Measurements from ENCODE around the gene TDRD7.

The TDRD7 gene

DNA sequence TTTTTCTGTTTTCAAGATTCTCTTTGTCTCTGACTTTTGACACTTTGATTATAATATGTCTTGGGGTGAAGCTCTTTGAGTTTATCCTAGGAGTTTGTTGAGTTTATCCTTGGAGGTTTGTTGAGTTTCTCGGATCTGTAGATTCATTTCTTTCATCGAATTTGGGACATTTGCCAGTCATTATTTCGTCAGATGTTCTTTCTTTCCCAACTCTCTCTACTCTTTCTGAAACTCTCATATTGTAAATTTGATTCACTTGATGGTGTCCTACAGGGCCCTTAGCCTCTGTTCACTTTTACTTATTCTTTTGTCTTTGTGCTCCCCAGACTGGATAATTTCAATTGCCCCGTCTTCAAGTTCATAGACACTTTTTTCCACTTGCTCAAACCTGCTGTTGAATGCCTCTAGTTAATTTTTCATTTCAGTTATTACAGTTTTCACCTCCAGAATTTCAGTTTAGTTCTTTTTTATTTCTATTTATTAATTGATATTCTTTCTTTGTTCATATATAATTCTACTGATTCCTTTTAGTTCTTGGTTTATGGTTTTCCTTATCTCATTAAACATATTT, 8.1 kb upstream of the TDRD7 start:
- CTCF ChIA-PET: interaction anchor here (0.5 to 10.4 kb wide), 7 partner anchors 6 to 584 kb away, joined by 3 to 80 read pairs (median 5); partner anchors contain the start of gene TDRD7
- Histone ChIP-seq H3K9me3 (ENCODE audit: control insufficient read depth, insufficient read depth, low read depth, low read length) (no peaks in the 10 kb centered on the region), H3K4me1 (ENCODE audit: control insufficient read depth, insufficient read depth, low read length) (no peaks in the 10 kb centered on the region), H3K27ac (ENCODE audit: extremely low read depth, low read depth, low read length) (no peak overlapping the region), H3K36me3 (ENCODE audit: control insufficient read depth in 2 of 2, insufficient read depth in 1 of 2, low read length in 2 of 2) (no peaks in the 10 kb centered on the region), H3K4me3 (ENCODE audit: low read depth, low read length) (no peak overlapping the region)
- POLR2A ChIA-PET: no interaction called here
- peak; percentile 99 for TF ChIP-seq ZNF558 (tag by site-specific recombination; IDR thresholded peaks at IDR 0.05)
- no peak for TF ChIP-seq ZNF239 (tag by site-specific recombination; IDR thresholded peaks at IDR 0.05)
- TF ChIP-seq SETDB1 (IDR thresholded peaks at IDR 0.05; ENCODE audit: insufficient read length, low read length): peak; percentile 31
- no peak for TF ChIP-seq ZNF121 (tag by site-specific recombination; IDR thresholded peaks at IDR 0.05)

DNA sequence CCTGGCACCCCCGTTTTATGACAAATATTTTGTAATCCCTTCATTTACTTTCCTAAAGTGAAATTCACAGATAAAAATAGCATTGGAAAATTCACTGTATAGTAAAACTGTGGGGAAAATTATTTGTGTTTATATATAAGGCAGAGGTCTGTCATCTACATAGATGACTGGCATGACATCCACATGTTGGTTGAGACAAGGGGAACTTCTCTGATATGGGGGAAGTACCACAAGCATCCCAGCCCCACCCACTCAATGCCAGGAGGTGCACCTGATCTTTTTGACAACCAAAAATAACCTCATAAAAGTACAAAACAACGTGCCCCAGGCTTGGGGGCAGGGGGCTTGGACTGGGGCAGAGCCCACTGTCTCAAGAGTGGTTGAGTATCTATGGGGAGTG, 6.3 kb upstream of the TDRD7 start:
- POLR2A ChIA-PET: no interaction called here
- Histone ChIP-seq H3K4me3 (ENCODE audit: low read depth, low read length) (no peak overlapping the region), H3K27ac (ENCODE audit: extremely low read depth, low read depth, low read length) (no peak overlapping the region), H3K36me3 (ENCODE audit: control insufficient read depth in 2 of 2, insufficient read depth in 1 of 2, low read length in 2 of 2) (no peaks in the 10 kb centered on the region), H3K4me1 (ENCODE audit: control insufficient read depth, insufficient read depth, low read length) (no peaks in the 10 kb centered on the region), H3K9me3 (ENCODE audit: control insufficient read depth, insufficient read depth, low read depth, low read length) (no peaks in the 10 kb centered on the region)
- TF ChIP-seq, protein P1, sequence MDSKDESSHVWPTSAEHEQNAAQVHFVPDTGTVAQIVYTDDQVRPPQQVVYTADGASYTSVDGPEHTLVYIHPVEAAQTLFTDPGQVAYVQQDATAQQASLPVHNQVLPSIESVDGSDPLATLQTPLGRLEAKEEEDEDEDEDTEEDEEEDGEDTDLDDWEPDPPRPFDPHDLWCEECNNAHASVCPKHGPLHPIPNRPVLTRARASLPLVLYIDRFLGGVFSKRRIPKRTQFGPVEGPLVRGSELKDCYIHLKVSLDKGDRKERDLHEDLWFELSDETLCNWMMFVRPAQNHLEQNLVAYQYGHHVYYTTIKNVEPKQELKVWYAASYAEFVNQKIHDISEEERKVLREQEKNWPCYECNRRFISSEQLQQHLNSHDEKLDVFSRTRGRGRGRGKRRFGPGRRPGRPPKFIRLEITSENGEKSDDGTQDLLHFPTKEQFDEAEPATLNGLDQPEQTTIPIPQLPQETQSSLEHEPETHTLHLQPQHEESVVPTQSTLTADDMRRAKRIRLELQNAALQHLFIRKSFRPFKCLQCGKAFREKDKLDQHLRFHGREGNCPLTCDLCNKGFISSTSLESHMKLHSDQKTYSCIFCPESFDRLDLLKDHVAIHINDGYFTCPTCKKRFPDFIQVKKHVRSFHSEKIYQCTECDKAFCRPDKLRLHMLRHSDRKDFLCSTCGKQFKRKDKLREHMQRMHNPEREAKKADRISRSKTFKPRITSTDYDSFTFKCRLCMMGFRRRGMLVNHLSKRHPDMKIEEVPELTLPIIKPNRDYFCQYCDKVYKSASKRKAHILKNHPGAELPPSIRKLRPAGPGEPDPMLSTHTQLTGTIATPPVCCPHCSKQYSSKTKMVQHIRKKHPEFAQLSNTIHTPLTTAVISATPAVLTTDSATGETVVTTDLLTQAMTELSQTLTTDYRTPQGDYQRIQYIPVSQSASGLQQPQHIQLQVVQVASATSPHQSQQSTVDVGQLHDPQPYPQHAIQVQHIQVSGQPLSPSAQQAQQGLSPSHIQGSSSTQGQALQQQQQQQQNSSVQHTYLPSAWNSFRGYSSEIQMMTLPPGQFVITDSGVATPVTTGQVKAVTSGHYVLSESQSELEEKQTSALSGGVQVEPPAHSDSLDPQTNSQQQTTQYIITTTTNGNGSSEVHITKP (tag by site-specific recombination; IDR thresholded peaks at IDR 0.05): no peak
- TF ChIP-seq KLF1 (tag by site-specific recombination; IDR thresholded peaks at IDR 0.05) (no peak), ZNF157 (tag by site-specific recombination; IDR thresholded peaks at IDR 0.05) (no peak), ZNF707 (tag by site-specific recombination; IDR thresholded peaks at IDR 0.05) (no peak)
- TF ChIP-seq, protein P2, sequence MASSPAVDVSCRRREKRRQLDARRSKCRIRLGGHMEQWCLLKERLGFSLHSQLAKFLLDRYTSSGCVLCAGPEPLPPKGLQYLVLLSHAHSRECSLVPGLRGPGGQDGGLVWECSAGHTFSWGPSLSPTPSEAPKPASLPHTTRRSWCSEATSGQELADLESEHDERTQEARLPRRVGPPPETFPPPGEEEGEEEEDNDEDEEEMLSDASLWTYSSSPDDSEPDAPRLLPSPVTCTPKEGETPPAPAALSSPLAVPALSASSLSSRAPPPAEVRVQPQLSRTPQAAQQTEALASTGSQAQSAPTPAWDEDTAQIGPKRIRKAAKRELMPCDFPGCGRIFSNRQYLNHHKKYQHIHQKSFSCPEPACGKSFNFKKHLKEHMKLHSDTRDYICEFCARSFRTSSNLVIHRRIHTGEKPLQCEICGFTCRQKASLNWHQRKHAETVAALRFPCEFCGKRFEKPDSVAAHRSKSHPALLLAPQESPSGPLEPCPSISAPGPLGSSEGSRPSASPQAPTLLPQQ (tag by site-specific recombination; IDR thresholded peaks at IDR 0.05): no peak
- CTCF ChIA-PET: interaction anchor here (1.1 to 10.4 kb wide), 4 partner anchors 19 to 549 kb away, joined by 3 to 80 read pairs (median 4); no protein-coding TSS in a partner anchor

DNA sequence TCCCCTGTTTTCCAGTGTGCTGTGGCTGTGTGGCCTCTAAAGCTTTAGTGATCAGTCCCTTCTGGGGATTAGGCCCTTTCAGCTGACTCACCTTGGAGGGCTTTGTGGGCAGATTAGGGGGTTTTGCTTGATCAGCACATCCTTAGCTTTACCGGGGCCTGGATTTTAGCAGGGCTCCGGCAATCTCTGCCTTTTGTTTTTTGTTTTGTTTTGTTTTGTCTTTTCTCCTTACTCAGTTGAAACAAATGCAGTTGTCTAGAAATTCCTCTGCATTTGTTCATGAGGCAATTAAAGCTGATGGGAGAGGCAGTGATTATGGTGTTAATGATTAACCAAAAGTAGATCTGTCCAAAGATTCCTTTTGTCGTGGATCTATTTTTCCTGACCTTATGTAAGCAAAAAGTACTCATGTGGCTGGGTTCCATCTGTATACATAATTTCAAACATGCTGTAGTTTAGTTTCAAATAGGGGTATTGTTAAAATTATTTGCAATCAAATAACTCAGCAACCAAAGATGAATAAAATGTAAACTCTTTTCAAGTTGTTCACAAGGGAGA, 5.2 kb upstream of the TDRD7 start:
- Histone ChIP-seq H3K9me3 (ENCODE audit: control insufficient read depth, insufficient read depth, low read depth, low read length) (no peaks in the 10 kb centered on the region), H3K27ac (ENCODE audit: extremely low read depth, low read depth, low read length) (no peak overlapping the region), H3K4me1 (ENCODE audit: control insufficient read depth, insufficient read depth, low read length) (no peaks in the 10 kb centered on the region), H3K36me3 (ENCODE audit: control insufficient read depth in 2 of 2, insufficient read depth in 1 of 2, low read length in 2 of 2) (no peaks in the 10 kb centered on the region), H3K4me3 (ENCODE audit: low read depth, low read length) (no peak overlapping the region)
- POLR2A ChIA-PET: no interaction called here
- CTCF ChIA-PET: interaction anchor here (0.5 to 6.0 kb wide), 7 partner anchors 6 to 740 kb away, joined by 3 to 57 read pairs (median 5); partner anchors contain the start of gene ZNF782
- TF ChIP-seq ZNF19 (tag by site-specific recombination; IDR thresholded peaks at IDR 0.05; ENCODE audit: low read depth) (no peak), ZXDB (tag by site-specific recombination; IDR thresholded peaks at IDR 0.05) (no peak), HOXC10 (CRISPR knock-in tag; IDR thresholded peaks at IDR 0.05) (no peak), ZNF416 (tag by site-specific recombination; IDR thresholded peaks at IDR 0.05) (no peak), HOXD13 (CRISPR knock-in tag; IDR thresholded peaks at IDR 0.05; ENCODE audit: borderline replicate concordance) (no peak), ZNF10 (tag by site-specific recombination; IDR thresholded peaks at IDR 0.05) (no peak), ZNF302 (tag by site-specific recombination; IDR thresholded peaks at IDR 0.05; ENCODE audit: low read depth) (no peak)
- TF ChIP-seq, protein P3, sequence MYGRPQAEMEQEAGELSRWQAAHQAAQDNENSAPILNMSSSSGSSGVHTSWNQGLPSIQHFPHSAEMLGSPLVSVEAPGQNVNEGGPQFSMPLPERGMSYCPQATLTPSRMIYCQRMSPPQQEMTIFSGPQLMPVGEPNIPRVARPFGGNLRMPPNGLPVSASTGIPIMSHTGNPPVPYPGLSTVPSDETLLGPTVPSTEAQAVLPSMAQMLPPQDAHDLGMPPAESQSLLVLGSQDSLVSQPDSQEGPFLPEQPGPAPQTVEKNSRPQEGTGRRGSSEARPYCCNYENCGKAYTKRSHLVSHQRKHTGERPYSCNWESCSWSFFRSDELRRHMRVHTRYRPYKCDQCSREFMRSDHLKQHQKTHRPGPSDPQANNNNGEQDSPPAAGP (tag by site-specific recombination; IDR thresholded peaks at IDR 0.05): no peak
- TF ChIP-seq, protein P4, sequence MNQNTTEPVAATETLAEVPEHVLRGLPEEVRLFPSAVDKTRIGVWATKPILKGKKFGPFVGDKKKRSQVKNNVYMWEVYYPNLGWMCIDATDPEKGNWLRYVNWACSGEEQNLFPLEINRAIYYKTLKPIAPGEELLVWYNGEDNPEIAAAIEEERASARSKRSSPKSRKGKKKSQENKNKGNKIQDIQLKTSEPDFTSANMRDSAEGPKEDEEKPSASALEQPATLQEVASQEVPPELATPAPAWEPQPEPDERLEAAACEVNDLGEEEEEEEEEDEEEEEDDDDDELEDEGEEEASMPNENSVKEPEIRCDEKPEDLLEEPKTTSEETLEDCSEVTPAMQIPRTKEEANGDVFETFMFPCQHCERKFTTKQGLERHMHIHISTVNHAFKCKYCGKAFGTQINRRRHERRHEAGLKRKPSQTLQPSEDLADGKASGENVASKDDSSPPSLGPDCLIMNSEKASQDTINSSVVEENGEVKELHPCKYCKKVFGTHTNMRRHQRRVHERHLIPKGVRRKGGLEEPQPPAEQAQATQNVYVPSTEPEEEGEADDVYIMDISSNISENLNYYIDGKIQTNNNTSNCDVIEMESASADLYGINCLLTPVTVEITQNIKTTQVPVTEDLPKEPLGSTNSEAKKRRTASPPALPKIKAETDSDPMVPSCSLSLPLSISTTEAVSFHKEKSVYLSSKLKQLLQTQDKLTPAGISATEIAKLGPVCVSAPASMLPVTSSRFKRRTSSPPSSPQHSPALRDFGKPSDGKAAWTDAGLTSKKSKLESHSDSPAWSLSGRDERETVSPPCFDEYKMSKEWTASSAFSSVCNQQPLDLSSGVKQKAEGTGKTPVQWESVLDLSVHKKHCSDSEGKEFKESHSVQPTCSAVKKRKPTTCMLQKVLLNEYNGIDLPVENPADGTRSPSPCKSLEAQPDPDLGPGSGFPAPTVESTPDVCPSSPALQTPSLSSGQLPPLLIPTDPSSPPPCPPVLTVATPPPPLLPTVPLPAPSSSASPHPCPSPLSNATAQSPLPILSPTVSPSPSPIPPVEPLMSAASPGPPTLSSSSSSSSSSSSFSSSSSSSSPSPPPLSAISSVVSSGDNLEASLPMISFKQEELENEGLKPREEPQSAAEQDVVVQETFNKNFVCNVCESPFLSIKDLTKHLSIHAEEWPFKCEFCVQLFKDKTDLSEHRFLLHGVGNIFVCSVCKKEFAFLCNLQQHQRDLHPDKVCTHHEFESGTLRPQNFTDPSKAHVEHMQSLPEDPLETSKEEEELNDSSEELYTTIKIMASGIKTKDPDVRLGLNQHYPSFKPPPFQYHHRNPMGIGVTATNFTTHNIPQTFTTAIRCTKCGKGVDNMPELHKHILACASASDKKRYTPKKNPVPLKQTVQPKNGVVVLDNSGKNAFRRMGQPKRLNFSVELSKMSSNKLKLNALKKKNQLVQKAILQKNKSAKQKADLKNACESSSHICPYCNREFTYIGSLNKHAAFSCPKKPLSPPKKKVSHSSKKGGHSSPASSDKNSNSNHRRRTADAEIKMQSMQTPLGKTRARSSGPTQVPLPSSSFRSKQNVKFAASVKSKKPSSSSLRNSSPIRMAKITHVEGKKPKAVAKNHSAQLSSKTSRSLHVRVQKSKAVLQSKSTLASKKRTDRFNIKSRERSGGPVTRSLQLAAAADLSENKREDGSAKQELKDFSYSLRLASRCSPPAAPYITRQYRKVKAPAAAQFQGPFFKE (tag by site-specific recombination; IDR thresholded peaks at IDR 0.05; ENCODE audit: borderline replicate concordance): no peak
- TF ChIP-seq, protein P5, sequence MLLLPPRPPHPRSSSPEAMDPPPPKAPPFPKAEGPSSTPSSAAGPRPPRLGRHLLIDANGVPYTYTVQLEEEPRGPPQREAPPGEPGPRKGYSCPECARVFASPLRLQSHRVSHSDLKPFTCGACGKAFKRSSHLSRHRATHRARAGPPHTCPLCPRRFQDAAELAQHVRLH (tag by site-specific recombination; IDR thresholded peaks at IDR 0.05): no peak

Measured in HEK293 (cell line).